Small intestine (tissue), 7 donors: ENCODE measurements around the gene STXBP5. TPM values are rescaled to one million over a fixed set of nuclear protein-coding genes. Genes with fewer than 3 reads are reported as not detected.
A peak's percentile ranks its signal among the peaks of the same experiment; 100 is the strongest.

ENCODE experiments used
- DNase-seq, 2 donors: peaks; one replicate each; pipeline versions ENCODE4 v3.0.0 to v3.0.0-alpha.2; 2013
- FAIRE-seq: peaks from 2 replicates; lab custom pipeline; 2012; peaks lifted over from hg19 to GRCh38; lab: Jason Lieb, UNC
- H3K27ac ChIP-seq, 3 donors: one replicate each; pipeline ENCODE4 v1.5.1; 2013; ENCODE audit warnings: low read length in 2 of 3, mild to moderate bottlenecking in 2 of 3, control low read depth in 1 of 3, inconsistent platforms in 1 of 3, low read depth in 1 of 3, moderate library complexity in 1 of 3
- H3K27me3 ChIP-seq, 3 donors: one replicate each; pipeline ENCODE4 v1.6.1; 2013; ENCODE audit warnings: low read length in 3 of 3, inconsistent platforms in 1 of 3; ENCODE audit not compliant: control insufficient read depth in 3 of 3, insufficient read depth in 3 of 3
- H3K36me3 ChIP-seq, 3 donors: one replicate each; pipeline ENCODE4 v1.6.1; 2013; ENCODE audit warnings: low read length in 3 of 3, inconsistent platforms in 1 of 3, low read depth in 1 of 3, mild to moderate bottlenecking in 1 of 3, moderate library complexity in 1 of 3; ENCODE audit not compliant: control insufficient read depth in 3 of 3, insufficient read depth in 2 of 3
- H3K4me1 ChIP-seq, 3 donors: one replicate each; pipeline ENCODE4 v1.6.1; 2013; ENCODE audit warnings: low read length in 2 of 3, inconsistent platforms in 1 of 3, low read depth in 1 of 3, mild to moderate bottlenecking in 1 of 3, moderate library complexity in 1 of 3; ENCODE audit not compliant: control insufficient read depth in 3 of 3, insufficient read depth in 2 of 3
- H3K4me3 ChIP-seq, 3 donors: one replicate each; pipeline ENCODE4 v1.5.1; 2013; ENCODE audit warnings: low read length in 3 of 3, control low read depth in 1 of 3, inconsistent platforms in 1 of 3, low read depth in 1 of 3, mild to moderate bottlenecking in 1 of 3, moderate library complexity in 1 of 3
- H3K9me3 ChIP-seq, 2 donors: one replicate each; pipeline ENCODE4 v1.6.1; 2013; ENCODE audit warnings: low read depth in 1 of 2, low read length in 1 of 2; ENCODE audit not compliant: control insufficient read depth in 2 of 2, insufficient read depth in 1 of 2
- WGBS, 3 donors: extraction: QIAGEN DNeasy Blood & Tissue Kit; methylation state at CpG; one replicate each; pipeline ENCODE4 v1.1.7; 2013; 5-methylcytosine and 5-hydroxymethylcytosine counted together
- polyA plus RNA-seq, 4 donors: library from polyadenylated mRNA; stranded (reverse) in 3 of 4; unstranded in 1 of 4; fragments of 200-250 nt in 3 of 4; fragments of 120-200 nt in 1 of 4; gene quantifications; one replicate each; pipeline versions ENCODE4 v1.2.1 to v1.2.3, GENCODE V29; 2013
- donor health status: healthy with polysubstance abuse.
- donor health status: control.
- donor health status: control.
- donor health status: Bipolar disorder and iron deficiency.
- donor health status: healthy.

STXBP5 gene
- polyA plus RNA-seq, 4 donors = 10.8 to 25.0 (median 16.6) TPM

- no peaks in the 10 kb centered on the region for H3K4me1 ChIP-seq
- no peak for FAIRE-seq
- no peaks in the 10 kb centered on the region for H3K9me3 ChIP-seq
- H3K4me3 ChIP-seq = no peak overlapping the region
- H3K36me3 ChIP-seq = peaks cover 0 to 9% (median 7%) of the 10 kb centered on the region in 3 donors
- 65 to 84% (median 78%) methylated on average over 2 of the region's 2 CpGs for WGBS, 3 donors
- H3K27ac ChIP-seq = no peak overlapping the region
- DNase-seq = no peak
- no peaks in the 10 kb centered on the region for H3K27me3 ChIP-seq
Measured at GRCh38 chr6:147345902-147346301, 141.7 kb downstream of the STXBP5 start.

- no peak for FAIRE-seq
- whole genome bisulfite sequencing, 3 donors = 96 to 99% (median 99%) methylated on average over 2 of the region's 2 CpGs
Measured at GRCh38 chr6:147347179-147347881, 143.1 kb downstream of the STXBP5 start.

GRCh38 chr6:147347882-147348575 lies 143.8 kb downstream of the STXBP5 start:
- 96 to 100% (median 98%) methylated on average over 1 of the region's 1 CpG for WGBS, 3 donors
- no peaks in the 10 kb centered on the region for H3K9me3 ChIP-seq
- FAIRE-seq = peak; percentile 10
- H3K27me3 ChIP-seq = no peaks in the 10 kb centered on the region
- H3K4me3 ChIP-seq = no peak overlapping the region
- no peak overlapping the region for H3K27ac ChIP-seq
- peaks cover 0 to 11% (median 5%) of the 10 kb centered on the region in 3 donors for H3K36me3 ChIP-seq
- DNase-seq = no peak
- H3K4me1 ChIP-seq = no peaks in the 10 kb centered on the region

More at GRCh38 chr6:147347179-147347881, 143.1 kb downstream of the STXBP5 start:
- H3K4me1 ChIP-seq = no peaks in the 10 kb centered on the region
- H3K9me3 ChIP-seq = no peaks in the 10 kb centered on the region
- no peak overlapping the region for H3K4me3 ChIP-seq
- no peak for DNase-seq
- no peak overlapping the region for H3K27ac ChIP-seq
- peaks cover 0 to 8% (median 5%) of the 10 kb centered on the region in 3 donors for H3K36me3 ChIP-seq
- no peaks in the 10 kb centered on the region for H3K27me3 ChIP-seq

DNA sequence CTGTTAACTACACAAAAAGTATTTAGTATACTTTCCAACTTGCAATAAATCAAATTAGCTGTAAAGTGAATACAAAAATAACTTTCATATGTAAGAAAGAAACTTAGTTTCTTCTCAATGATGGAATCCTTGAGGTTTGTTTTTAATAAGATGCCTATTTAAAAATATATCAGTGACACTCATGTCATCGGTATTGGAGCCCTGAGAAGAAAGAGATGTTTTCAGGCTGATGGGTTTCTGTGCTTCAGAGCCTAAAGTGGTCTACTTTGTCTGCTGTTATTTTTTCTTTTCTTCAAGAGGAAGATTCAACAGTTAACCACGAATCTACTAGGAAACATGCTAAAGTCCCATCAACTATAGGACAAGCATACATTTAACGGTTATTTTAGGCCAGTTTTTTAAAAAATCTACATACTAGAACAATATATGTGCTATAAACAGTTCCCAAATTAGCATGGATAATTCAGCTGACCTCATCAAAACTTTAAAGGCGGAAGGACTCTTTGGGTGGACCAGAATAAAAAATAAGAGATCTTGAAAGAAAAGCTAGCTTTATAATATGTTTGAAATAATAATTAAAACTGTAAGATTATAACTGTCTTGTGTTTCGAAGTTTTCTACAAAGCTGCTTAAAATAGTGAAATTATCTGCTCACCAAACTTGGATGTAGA lies 157.2 kb downstream of the STXBP5 start:
- WGBS, 3 donors = 94 to 98% (median 96%) methylated on average over 5 of the region's 5 CpGs
- H3K36me3 ChIP-seq = peaks cover 5 to 14% (median 7%) of the 10 kb centered on the region in 3 donors

GRCh38 chr6:147366290-147366689 lies 162.1 kb downstream of the STXBP5 start:
- H3K4me1 ChIP-seq = no peaks in the 10 kb centered on the region
- no peak overlapping the region for H3K27ac ChIP-seq
- H3K9me3 ChIP-seq = no peaks in the 10 kb centered on the region
- no peak for FAIRE-seq
- H3K4me3 ChIP-seq = no peak overlapping the region
- H3K36me3 ChIP-seq = peaks cover 3 to 9% (median 4%) of the 10 kb centered on the region in 3 donors
- no peak for DNase-seq
- no peaks in the 10 kb centered on the region for H3K27me3 ChIP-seq

More for the DNA sequence above, 157.2 kb downstream of the STXBP5 start:
- FAIRE-seq (no peak), DNase-seq (no peak)
- Histone ChIP-seq H3K27me3 (no peaks in the 10 kb centered on the region), H3K4me1 (no peaks in the 10 kb centered on the region), H3K27ac (no peak overlapping the region), H3K9me3 (no peaks in the 10 kb centered on the region), H3K4me3 (no peak overlapping the region)

- no peak overlapping the region for H3K4me3 ChIP-seq
- no peaks in the 10 kb centered on the region for H3K27me3 ChIP-seq
- H3K36me3 ChIP-seq = peaks cover 0 to 6% (median 2%) of the 10 kb centered on the region in 3 donors
- DNase-seq (no peak), FAIRE-seq (no peak)
- no peak overlapping the region for H3K27ac ChIP-seq
- no peaks in the 10 kb centered on the region for H3K4me1 ChIP-seq
- no peaks in the 10 kb centered on the region for H3K9me3 ChIP-seq
Measured at GRCh38 chr6:147371325-147371724, 167.1 kb downstream of the STXBP5 start.

DNA sequence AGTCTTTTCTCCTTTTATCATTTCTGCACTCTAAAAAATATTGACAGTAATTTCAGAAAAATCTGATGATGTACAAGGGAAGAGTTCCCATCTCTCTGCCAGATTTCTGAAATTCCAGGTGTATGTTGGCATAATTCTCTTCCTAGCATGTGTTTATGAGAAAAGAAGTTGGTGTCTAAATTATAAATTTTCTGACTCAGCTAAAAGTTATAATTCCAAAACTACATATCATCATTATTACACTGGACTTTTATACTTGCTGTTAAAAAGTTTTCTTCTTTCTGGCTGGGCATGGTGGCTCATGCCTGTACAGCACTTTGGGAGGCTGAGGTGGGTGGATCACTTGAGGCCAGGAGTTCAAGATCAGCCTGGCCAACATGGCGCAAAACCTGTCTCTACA lies 168.6 kb downstream of the STXBP5 start:
- Histone ChIP-seq H3K36me3 (peaks cover 0 to 6% (median 3%) of the 10 kb centered on the region in 3 donors), H3K4me3 (no peak overlapping the region), H3K27ac (no peak overlapping the region), H3K9me3 (no peaks in the 10 kb centered on the region), H3K27me3 (no peaks in the 10 kb centered on the region), H3K4me1 (no peaks in the 10 kb centered on the region)
- DNase-seq = no peak
- 97 to 100% (median 100%) methylated on average over 1 of the region's 1 CpG for WGBS, 3 donors
- no peak for FAIRE-seq

GRCh38 chr6:147378819-147379218 lies 174.6 kb downstream of the STXBP5 start:
- no peaks in the 10 kb centered on the region for H3K9me3 ChIP-seq
- WGBS, 3 donors = 98 to 100% (median 100%) methylated on average over 1 of the region's 1 CpG
- no peak overlapping the region for H3K27ac ChIP-seq
- H3K4me1 ChIP-seq = no peaks in the 10 kb centered on the region
- FAIRE-seq = no peak
- H3K4me3 ChIP-seq = no peak overlapping the region
- H3K27me3 ChIP-seq = no peaks in the 10 kb centered on the region
- DNase-seq = no peak
- peaks cover 5 to 9% (median 7%) of the 10 kb centered on the region in 3 donors for H3K36me3 ChIP-seq
